ENCODE results near the gene SLC10A7. TPM values are rescaled to one million over a fixed set of nuclear protein-coding genes. Genes with fewer than 3 reads are reported as not detected.

SLC10A7 gene
- total and polyA plus RNA-seq, 2 donors (not counting 1 experiment from before 2014, with no cell fraction given) = 7.4 to 12.6 TPM

DNA sequence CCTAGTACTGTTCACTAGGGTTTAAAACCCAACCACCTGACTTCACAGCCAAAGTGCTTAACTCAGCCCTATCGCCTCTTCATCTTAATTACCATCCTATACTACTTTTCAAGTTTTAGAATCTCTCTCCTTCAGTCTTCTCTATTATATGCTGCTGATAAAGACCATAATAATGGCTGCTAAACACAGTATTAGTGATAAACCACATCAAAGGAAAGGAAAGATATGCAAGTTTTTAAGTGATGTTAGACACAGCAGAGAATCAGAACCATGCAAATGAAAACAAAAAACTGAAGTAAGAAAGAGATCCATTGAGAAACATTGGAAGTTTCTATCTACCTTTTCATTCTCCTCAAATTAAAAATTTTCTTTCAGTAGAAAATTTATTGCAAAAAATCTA is 206.6 kb downstream of the SLC10A7 start:
- Histone ChIP-seq H2AFZ (ENCODE audit: low read length) (no peak overlapping the region), H3K4me2 (ENCODE audit: extremely low read depth, insufficient read depth, low read length) (no peak overlapping the region), H3K9me3 (ENCODE audit: control insufficient read depth, insufficient read depth, low read depth, low read length) (no peaks in the 10 kb centered on the region), H3K27me3 (ENCODE audit: control insufficient read depth, insufficient read depth, low read length) (no peaks in the 10 kb centered on the region), H3K79me2 (ENCODE audit: control insufficient read depth, insufficient read depth, low read length) (no peaks in the 10 kb centered on the region), H4K20me1 (ENCODE audit: control insufficient read depth, extremely low read depth, insufficient read depth, low read length) (no peaks in the 10 kb centered on the region), H3K9ac (ENCODE audit: insufficient read depth, low read length) (no peak overlapping the region), H3K4me1 (ENCODE audit: control insufficient read depth, extremely low read depth, insufficient read depth, low read length) (no peaks in the 10 kb centered on the region), H3K4me3 (replicated peaks in 1 of 4; ENCODE audit: control extremely low read depth in 1 of 4, insufficient read depth in 1 of 4, low read depth in 3 of 4, low read length in 4 of 4) (no peak overlapping the region), H3K36me3 (ENCODE audit: control insufficient read depth, insufficient read depth, low read length) (no peaks in the 10 kb centered on the region), H3K27ac (ENCODE audit: insufficient read depth, low read length) (no peak overlapping the region)
- TF ChIP-seq, protein P1, sequence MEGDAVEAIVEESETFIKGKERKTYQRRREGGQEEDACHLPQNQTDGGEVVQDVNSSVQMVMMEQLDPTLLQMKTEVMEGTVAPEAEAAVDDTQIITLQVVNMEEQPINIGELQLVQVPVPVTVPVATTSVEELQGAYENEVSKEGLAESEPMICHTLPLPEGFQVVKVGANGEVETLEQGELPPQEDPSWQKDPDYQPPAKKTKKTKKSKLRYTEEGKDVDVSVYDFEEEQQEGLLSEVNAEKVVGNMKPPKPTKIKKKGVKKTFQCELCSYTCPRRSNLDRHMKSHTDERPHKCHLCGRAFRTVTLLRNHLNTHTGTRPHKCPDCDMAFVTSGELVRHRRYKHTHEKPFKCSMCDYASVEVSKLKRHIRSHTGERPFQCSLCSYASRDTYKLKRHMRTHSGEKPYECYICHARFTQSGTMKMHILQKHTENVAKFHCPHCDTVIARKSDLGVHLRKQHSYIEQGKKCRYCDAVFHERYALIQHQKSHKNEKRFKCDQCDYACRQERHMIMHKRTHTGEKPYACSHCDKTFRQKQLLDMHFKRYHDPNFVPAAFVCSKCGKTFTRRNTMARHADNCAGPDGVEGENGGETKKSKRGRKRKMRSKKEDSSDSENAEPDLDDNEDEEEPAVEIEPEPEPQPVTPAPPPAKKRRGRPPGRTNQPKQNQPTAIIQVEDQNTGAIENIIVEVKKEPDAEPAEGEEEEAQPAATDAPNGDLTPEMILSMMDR (conservative IDR thresholded peaks at IDR 0.05 in 1 of 2, IDR thresholded peaks at IDR 0.05 in 1 of 2; ENCODE audit: low read depth in 1 of 2, low read length in 2 of 2) = no peak
- no peak for TF ChIP-seq EZH2 (IDR thresholded peaks at IDR 0.05; ENCODE audit: low read length, missing control alignments)
- no peak for DNase-seq (ENCODE audit: low read depth in 2 of 2)

DNA sequence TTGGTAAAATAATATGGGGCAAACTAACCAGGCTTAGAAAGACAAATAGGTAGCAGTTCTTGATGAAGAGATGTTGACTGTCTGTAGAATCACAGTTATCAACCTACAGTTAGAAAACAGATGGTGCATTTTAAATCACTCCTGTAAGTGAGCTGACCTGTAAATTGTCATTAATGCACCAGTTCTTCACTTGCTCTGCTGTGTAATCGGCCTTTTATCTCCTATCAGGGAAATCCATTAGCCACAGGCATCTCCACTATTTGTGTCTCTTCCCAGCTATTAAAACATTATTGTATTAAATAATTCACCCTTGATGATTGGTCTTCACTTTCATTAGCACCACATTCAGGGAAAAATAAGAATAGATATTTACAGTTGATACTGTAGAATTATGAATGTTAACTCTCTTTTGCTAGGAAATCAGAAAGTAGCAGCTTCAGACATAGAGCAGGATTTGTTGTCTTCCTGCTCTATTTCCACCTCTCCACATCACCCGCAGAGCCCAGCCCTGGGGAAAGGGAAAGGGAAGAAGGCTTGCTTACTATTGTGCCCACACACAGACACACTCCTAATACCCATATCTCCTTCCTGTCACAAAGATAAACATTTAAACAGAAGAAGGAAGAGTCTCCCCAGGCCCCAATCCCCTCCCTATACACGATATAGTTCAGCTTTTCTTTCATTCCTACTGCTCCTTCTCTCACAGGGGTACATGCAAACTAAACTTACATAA is 210.3 kb downstream of the SLC10A7 start:
- H3K4me3 ChIP-seq (replicated peaks in 1 of 4; ENCODE audit: control extremely low read depth in 1 of 4, insufficient read depth in 1 of 4, low read depth in 3 of 4, low read length in 4 of 4) = no peak overlapping the region
- DNase-seq (ENCODE audit: low read depth in 2 of 2) = peak in 1 of 2 donors; percentile 50
- H3K9ac ChIP-seq (ENCODE audit: insufficient read depth, low read length) = no peak overlapping the region
- no peaks in the 10 kb centered on the region for H3K27me3 ChIP-seq (ENCODE audit: control insufficient read depth, insufficient read depth, low read length)
- H3K27ac ChIP-seq (ENCODE audit: insufficient read depth, low read length) = no peak overlapping the region
- no peaks in the 10 kb centered on the region for H3K79me2 ChIP-seq (ENCODE audit: control insufficient read depth, insufficient read depth, low read length)
- no peaks in the 10 kb centered on the region for H3K4me1 ChIP-seq (ENCODE audit: control insufficient read depth, extremely low read depth, insufficient read depth, low read length)
- no peak for TF ChIP-seq EZH2 (IDR thresholded peaks at IDR 0.05; ENCODE audit: low read length, missing control alignments)
- TF ChIP-seq, protein P1 (conservative IDR thresholded peaks at IDR 0.05 in 1 of 2, IDR thresholded peaks at IDR 0.05 in 1 of 2; ENCODE audit: low read depth in 1 of 2, low read length in 2 of 2) = no peak
- H3K36me3 ChIP-seq (ENCODE audit: control insufficient read depth, insufficient read depth, low read length) = no peaks in the 10 kb centered on the region
- no peak overlapping the region for H2AFZ ChIP-seq (ENCODE audit: low read length)
- no peak overlapping the region for H3K4me2 ChIP-seq (ENCODE audit: extremely low read depth, insufficient read depth, low read length)
- H3K9me3 ChIP-seq (ENCODE audit: control insufficient read depth, insufficient read depth, low read depth, low read length) = no peaks in the 10 kb centered on the region
- H4K20me1 ChIP-seq (ENCODE audit: control insufficient read depth, extremely low read depth, insufficient read depth, low read length) = no peaks in the 10 kb centered on the region

GRCh38 chr4:146310319-146311021 is 211.3 kb downstream of the SLC10A7 start:
- H4K20me1 ChIP-seq (ENCODE audit: control insufficient read depth, extremely low read depth, insufficient read depth, low read length) = no peaks in the 10 kb centered on the region
- H3K9me3 ChIP-seq (ENCODE audit: control insufficient read depth, insufficient read depth, low read depth, low read length) = no peaks in the 10 kb centered on the region
- DNase-seq (ENCODE audit: low read depth in 2 of 2) = peak in 1 of 2 donors; percentile 11
- no peak overlapping the region for H3K4me2 ChIP-seq (ENCODE audit: extremely low read depth, insufficient read depth, low read length)
- H3K27me3 ChIP-seq (ENCODE audit: control insufficient read depth, insufficient read depth, low read length) = no peaks in the 10 kb centered on the region
- H3K27ac ChIP-seq (ENCODE audit: insufficient read depth, low read length) = no peak overlapping the region
- H3K9ac ChIP-seq (ENCODE audit: insufficient read depth, low read length) = no peak overlapping the region
- no peak overlapping the region for H2AFZ ChIP-seq (ENCODE audit: low read length)
- no peaks in the 10 kb centered on the region for H3K79me2 ChIP-seq (ENCODE audit: control insufficient read depth, insufficient read depth, low read length)
- H3K36me3 ChIP-seq (ENCODE audit: control insufficient read depth, insufficient read depth, low read length) = no peaks in the 10 kb centered on the region
- H3K4me3 ChIP-seq (replicated peaks in 1 of 4; ENCODE audit: control extremely low read depth in 1 of 4, insufficient read depth in 1 of 4, low read depth in 3 of 4, low read length in 4 of 4) = no peak overlapping the region
- no peaks in the 10 kb centered on the region for H3K4me1 ChIP-seq (ENCODE audit: control insufficient read depth, extremely low read depth, insufficient read depth, low read length)
- TF ChIP-seq EZH2 (IDR thresholded peaks at IDR 0.05; ENCODE audit: low read length, missing control alignments) = no peak
- TF ChIP-seq, protein P1 (conservative IDR thresholded peaks at IDR 0.05 in 1 of 2, IDR thresholded peaks at IDR 0.05 in 1 of 2; ENCODE audit: low read depth in 1 of 2, low read length in 2 of 2) = no peak
